HG02870 (cell line): ENCODE data around the gene TSHZ1.
"Not testable (repeated sequence)": the region's sequence is repeated elsewhere in the genome, so short reads cannot be mapped to it uniquely, and the experiment has no call there.

ENCODE experiments used
- ATAC-seq: cut with Tn5 transposase; IDR thresholded peaks from one replicate; pipeline ENCODE4 v1.9.1; 2021; ENCODE audit warnings: mild to moderate bottlenecking, moderate library complexity; ENCODE audit not compliant: unreplicated experiment

Gene TSHZ1

GRCh38 chr18:75183524-75183923 is 27.1 kb upstream of the TSHZ1 start:
- no peak for ATAC-seq

GRCh38 chr18:75183973-75184493 is 26.6 kb upstream of the TSHZ1 start:
- ATAC-seq = no peak

- ATAC-seq = no peak
Observed at GRCh38 chr18:75185460-75185859, 25.1 kb upstream of the TSHZ1 start.

GRCh38 chr18:75187702-75188101 is 22.9 kb upstream of the TSHZ1 start:
- not testable (repeated sequence) for ATAC-seq

GRCh38 chr18:75189696-75190095 is 20.9 kb upstream of the TSHZ1 start:
- no peak for ATAC-seq

- no peak for ATAC-seq
Observed at GRCh38 chr18:75192899-75193298, 17.7 kb upstream of the TSHZ1 start.

GRCh38 chr18:75198036-75198435 is 12.6 kb upstream of the TSHZ1 start:
- no peak for ATAC-seq

- no peak for ATAC-seq
Observed at GRCh38 chr18:75199327-75199726, 11.3 kb upstream of the TSHZ1 start.

- no peak for ATAC-seq
Observed at GRCh38 chr18:75200071-75200470, 10.5 kb upstream of the TSHZ1 start.

GRCh38 chr18:75200605-75201280 is 9.9 kb upstream of the TSHZ1 start:
- no peak for ATAC-seq

- no peak for ATAC-seq
Observed at GRCh38 chr18:75201282-75202270, 9.0 kb upstream of the TSHZ1 start.

- no peak for ATAC-seq
Observed at GRCh38 chr18:75202696-75203365, 7.8 kb upstream of the TSHZ1 start.

- no peak for ATAC-seq
Observed at GRCh38 chr18:75203416-75204268, 7.0 kb upstream of the TSHZ1 start.

- ATAC-seq = no peak
Observed at GRCh38 chr18:75204269-75204731, 6.3 kb upstream of the TSHZ1 start.

GRCh38 chr18:75204732-75205513 is 5.7 kb upstream of the TSHZ1 start:
- no peak for ATAC-seq

- ATAC-seq = no peak
Observed at GRCh38 chr18:75205514-75206132, 5.0 kb upstream of the TSHZ1 start.

GRCh38 chr18:75206452-75207309 is 3.9 kb upstream of the TSHZ1 start:
- ATAC-seq = no peak
